ENCODE measurements around the gene BIK.
"Not testable (repeated sequence)": the region's sequence is repeated elsewhere in the genome, so short reads cannot be mapped to it uniquely, and the experiment has no call there.

The BIK gene, protein sequence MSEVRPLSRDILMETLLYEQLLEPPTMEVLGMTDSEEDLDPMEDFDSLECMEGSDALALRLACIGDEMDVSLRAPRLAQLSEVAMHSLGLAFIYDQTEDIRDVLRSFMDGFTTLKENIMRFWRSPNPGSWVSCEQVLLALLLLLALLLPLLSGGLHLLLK

DNA sequence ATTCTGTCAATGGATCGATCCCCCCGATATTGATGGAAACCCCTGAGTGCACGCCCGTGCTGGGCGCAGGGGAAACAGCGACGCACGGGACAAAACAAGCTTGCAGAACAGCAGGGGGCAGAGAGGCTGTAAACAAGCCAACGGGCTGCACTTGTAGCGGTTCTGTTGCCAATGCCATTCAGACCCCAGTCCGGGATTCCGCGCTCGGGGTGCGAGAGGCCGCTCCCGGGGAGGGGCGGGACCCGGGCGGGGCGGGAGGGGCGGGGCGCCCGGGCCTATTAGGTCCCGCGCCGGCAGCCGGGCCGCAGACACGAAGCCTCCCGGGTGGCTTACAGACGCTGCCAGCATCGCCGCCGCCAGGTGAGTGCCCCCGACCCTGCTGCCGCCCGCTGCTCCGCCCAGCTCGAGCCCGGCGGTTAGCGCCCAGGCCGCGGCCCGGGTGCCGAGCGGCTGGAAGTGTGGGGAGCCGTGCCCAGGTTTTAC is at the start of gene BIK:
TSS of gene BIK (plus strand) at position 307 of the 483 bp plus-strand sequence. CDS start 13,273 bp downstream, outside the sequence.
- DNase-seq, result no peak

DNA sequence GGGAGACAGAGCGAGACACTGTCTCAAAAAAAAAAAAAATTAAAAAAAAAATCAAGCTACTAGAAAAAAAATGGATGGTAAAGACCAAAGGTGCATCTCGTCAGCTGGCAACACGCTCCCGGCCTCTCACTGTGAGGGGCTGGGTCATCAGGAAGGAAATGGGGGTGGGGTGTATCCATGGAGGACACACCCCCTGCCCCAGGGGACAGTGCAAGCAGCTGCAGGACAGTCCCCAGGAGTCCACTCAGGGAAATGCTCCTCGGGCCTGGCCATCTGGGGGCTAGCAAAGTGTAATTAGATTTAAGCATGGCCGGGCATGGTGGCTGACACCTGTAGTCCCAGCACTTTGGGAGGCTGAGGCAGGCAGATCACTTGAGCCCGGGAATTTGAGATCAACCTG is 44.4 kb upstream of the BIK start:
- DNase-seq, result no peak

DNA sequence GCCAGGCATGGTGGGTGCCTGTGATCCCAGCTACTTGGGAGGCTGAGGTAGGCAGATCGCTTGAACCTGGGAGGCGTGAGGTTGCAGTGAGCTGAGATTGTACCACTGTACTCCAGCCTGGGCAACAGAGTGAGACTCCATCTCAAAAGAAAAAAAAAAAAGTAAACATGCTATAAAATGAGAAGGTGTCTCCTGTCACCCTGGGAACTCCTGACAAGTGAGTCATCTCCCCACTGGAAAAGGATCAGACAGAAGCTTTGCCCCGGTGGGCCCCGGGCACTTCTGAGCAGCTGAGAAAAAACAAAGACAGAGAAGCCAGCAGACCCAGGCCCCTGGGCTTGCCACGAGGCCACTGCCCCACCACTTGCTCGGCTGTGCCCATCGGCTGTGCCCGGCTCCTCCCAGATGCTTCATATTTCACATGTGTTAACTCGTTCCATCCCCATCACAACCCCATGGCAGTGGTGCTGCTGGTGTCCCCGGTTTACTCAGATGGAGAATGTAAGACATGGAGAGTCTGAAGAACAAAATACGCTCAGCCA is 43.6 kb upstream of the BIK start:
- no peak for DNase-seq

DNA sequence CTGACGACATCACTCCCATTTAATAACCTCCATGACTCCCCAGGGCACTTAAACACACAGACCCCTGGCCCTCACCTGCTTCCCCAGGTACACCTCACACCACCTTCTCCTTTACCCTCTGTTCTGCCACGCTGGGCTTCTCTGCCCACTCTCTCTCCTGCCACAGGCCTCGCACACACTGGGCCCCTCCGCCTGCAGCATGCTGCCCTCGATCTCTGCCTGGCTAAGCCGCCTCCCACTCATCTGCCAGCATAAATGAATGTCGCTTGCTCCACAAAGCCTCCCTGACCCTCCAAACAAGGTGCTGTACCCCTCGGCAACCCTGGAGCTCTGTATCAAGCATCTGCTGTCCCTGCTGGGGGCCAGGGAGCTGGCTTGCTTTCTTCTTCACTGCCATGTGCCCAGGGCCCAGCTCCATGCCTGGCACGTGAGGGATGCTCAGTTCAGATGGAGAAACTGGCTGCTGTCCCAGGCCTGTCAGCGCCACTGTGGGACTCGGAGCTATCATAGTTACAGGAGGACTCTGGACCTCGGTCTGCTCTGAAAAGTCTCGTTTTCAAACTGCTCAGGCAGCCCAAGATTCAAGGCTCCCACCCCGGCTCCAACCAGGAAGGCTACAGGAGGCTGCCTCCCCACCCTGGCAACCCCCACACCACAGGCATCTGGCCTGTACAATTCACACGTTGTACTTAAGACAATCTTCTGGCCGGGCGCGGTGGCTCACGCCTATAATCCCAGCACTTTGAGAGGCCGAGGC is 33.3 kb upstream of the BIK start:
- peak in 7 of 14 donors; percentile 3 to 91 (median 11) for DNase-seq

DNA sequence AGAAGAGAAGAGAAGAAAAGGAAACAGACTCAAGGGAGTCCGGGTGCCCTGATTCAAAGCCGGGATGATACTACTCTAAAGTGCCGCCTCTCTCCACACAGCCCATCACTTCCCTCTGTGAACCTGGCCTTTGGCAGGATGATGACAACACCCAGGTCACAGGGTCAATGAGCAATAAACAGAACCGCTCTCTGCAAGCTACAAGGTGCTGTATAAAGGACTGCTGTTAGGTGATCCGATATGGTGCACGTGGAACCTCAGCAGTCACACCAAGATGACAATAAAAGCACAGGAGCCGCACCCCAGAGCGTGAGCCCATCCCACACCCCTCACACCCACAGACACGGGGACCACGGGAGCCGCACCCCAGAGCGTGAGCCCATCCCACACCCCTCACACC is 32.0 kb upstream of the BIK start:
- DNase-seq, result no peak

DNA sequence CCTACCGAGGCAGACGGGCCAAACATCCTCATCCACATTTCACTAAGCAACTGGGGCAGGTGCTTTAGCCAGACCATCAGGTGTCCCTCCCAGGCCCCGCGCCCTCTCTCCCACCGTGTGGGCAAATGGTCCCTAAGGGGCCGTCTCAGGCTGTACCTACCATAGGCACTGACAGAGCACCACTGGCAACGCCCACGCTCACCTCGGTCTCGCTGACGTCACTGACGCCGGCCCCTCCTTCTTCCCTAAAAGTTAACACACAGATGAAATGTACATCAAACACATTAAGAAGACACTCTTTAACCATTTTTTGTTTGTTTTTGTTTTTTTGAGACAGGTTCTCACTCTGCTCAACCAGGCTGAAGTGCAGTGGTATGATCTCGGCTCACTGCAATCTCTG is 30.8 kb upstream of the BIK start:
- DNase-seq, result no peak

DNA sequence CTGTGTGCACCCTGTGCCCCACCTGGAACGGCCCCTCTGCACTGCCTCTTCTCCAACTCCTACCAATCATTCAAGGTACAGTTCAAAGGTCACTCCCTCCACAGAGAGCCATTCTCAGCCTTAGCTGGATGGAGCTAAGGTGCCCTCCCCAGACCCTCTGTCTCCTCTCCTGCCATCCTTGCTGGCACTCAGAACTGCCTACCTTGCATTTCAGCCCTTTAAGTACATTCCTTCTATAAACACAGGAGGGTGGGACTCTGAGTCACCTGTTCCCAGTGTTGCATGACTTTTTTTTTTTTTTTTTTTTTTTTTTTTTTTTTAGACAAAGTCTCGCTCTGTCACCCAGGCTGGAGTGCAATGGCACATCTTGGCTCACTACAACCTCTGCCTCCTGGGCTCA is 29.9 kb upstream of the BIK start:
- DNase-seq, result no peak

DNA sequence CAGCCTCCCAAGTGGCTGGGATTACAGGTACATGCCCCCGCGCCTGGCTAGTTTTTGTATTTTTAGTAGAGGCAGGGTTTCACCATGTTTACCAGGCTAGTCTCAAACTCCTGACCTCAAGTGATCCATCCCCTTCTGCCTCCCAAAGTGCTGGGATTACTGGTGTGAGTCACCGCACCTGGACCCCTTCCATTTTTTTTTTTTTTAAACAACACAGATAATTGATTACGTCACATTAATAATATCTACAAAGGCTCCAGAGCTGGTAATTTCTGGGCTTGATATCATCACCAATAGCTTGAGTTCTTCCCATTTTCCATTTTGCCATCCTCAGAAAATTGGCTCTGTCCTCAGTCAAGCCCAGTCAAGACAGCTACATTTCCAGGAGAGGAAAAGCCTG is 28.6 kb upstream of the BIK start:
- no peak for DNase-seq

DNA sequence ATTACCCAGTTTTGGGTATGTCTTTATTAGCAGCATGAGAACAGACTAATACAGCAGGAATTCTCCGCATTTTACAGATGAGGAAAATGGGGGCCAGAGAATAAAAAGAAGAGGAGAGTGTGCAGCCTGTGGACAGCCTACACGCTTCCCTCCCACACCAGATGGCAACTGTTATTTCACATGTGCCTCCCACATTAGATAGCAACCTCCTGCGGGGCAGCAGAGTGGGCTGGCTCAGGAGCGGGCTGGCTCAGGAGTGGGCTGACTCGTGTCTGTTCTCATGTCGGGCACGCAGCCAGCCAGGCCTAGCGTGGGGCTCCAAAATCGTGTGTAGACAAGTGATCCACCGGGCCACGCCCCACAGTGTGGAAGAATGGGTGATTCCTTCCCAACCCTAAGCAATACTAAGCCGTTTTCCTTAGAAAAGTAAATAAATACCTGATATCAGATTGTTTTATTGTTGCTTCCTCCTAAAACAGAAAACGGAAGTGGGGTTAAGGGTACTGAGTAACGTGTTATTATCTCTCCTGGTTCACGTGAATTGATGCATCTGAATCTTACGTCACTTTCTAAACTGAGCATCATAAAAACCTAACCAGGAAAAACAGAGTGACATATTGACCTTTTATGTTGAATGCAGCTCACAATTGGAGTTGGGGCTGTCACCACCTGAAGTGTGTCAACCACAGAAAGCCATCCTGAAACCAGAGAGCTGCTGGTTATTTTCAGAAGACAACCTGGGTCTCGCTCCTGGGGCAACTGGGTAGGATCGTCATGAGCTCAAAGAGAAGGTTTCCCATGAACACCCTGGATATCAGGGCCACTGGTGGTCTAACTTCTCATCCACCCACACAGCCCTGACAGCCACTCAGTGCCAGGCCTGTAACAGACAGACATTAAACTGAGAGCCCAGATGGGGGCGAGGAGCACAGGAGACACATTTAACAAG is 24.6 kb upstream of the BIK start:
- no peak for DNase-seq

DNA sequence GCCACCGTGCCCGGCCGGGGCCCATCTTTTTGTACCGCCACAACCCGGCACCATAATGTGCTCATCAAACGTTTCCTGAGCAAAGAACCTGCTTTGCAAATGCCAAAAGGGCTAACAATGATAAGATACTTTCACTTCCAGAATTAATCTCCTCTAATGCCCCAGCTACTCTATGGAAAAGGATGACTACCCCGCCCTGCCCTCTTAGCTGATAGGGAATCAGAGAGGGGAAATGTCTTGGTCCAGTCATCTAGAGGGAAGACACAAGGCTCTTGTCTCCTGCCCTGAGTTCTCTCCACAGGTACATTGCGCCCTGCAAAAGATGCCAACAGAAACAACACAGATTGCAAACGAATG is 21.9 kb upstream of the BIK start:
- DNase-seq, result peak in 1 of 14 donors; percentile 27

DNA sequence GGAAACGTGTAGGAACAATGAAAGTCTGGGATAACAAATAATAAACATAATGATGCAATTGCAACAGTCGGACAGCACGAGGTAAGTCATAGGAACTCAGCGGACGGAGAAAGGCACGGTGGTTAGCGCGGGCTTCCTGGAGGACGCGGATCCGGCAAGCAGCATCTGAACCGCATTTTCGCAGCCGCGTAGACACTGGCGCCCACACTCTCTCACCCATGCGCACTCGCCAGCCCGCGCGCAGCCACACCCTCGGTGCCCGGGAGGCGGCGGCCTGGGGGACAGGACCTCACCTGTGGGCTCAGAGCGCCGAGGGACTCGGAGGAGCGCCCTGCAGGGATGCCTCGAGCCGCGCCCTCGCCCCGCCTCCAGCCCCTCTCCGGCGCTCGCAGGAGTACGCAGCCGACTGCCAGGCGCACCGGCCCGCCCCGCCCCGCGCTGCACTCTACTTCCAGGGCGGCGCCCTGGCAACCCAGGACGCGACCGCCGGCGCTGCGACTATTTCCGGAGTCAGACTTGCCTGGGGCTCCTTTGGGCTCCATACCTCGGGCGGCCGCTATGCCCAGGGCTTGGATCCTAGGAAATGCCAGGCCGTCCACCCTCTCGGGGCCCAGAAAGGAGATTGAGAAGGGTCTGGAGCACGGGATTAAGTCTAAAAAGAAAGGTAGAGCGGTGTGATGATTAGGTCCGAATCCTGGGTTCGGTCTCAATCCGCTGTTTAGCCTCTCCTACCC is 21.4 kb upstream of the BIK start, which contains the start of gene TTLL1:
TSS of gene TTLL1 (minus strand) at position 408 of the 734 bp plus-strand sequence. CDS start 13,805 bp downstream, outside the sequence.
- peak in 13 of 14 donors; percentile 38 to 87 (median 74) for DNase-seq

DNA sequence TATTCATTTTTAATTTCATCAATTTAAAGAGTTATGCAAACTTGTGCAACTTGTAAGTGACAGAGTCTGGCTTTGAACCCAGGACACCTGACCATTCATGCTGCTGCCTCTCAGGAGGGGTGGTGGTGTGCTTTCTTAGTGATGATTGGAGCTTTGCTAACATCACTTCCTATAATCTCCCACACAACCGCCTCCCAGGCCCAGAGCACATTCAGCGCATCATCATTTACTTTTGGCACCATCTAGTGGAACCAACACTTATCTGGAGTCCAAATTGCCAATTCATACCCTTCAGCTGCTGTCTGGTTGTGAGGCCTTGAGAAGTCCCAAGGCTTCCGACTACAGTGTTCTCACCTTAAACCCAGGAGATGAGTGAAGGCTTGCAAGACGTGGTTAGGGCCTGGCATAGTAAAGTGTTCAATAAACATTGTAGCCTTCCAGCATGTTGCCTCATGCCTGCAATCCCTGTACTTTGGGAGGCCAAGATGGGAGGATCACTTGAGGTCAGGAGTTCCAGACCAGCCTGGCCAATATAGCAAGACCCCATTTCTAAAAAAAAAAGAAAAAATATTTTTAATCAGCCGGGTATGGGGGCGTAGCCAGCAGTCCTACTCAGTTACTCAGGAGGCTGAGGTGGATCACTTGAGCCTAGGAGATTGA is 20.3 kb upstream of the BIK start:
- peak in 7 of 14 donors; percentile 2 to 82 (median 6) for DNase-seq

DNA sequence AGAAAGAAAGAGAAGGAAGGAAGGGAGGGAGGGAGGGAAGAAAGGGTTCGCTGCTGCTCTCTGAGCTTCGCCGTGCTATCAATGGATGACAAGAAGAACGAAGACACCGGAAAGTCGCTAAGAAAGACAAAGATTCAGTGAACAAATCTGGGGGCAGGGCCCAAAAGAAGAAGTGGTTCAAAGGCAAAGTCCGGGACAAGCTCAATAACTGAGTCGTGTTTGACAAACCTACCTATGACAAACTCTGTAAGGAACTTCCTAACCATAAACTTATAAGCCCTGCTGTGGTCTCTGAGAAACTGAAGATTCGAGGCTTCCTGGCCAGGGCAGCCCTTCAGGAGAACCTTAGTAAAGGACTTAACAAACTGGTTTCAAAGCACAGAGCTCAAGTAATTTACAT is 18.5 kb upstream of the BIK start:
- DNase-seq, result no peak

DNA sequence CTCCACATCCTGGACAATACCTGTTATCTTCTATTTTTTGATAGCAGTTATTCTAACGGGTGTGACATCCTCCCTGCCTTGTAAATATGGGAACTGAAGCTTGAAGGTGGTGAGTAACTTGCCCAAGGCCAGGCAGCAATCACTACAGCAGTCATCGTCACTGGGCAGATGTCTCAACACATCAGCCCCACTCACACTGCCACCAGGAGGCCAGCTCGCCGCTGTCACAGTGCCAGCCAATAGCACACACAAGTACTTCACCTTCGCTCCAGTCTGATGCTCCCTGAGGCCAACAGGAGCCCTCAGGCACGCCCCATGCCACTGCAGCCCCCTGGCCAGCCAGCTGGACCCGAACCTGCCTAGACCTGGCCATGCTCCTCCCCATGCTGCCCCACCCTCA is 16.5 kb upstream of the BIK start:
- DNase-seq, result no peak

DNA sequence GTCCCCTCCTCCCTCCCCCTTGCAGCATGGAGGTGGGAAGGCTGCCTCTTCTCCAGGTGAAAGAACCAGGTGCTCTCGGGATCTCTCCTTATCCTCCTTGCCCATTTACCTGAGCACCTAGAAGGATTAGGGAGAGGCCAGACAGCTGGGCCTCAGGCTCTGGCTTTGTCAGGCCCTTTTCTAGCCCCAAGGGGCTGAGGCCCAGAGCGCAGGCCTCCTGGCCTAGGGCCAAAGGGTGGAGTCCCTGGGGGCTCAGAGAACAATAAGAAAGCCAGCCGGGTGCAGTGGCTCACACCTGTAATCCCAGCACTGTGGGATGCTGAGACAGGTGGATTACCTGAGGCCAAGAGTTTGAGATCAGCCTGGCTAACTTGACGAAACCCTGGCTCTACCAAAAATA is 16.0 kb upstream of the BIK start:
- DNase-seq, result no peak

DNA sequence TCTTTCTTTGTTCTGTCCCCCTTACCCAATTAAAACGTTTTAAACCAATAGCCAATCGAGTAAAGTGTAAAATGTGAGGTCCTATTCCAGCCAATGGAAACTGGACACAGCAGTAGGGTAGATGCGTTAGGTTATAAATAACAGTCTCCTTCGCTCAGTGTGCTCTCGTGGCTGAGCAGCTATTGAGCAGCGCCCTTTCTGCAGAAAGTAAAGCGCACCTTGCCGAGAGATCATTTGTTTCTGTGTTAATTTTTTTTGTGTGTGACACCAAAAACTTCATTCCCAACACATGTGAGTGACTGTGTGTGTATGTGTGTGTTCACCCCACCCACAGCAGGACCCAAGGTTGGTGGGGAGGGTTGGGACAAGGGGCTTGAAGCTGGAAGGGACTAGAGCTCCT is 14.1 kb upstream of the BIK start:
- no peak for DNase-seq

DNA sequence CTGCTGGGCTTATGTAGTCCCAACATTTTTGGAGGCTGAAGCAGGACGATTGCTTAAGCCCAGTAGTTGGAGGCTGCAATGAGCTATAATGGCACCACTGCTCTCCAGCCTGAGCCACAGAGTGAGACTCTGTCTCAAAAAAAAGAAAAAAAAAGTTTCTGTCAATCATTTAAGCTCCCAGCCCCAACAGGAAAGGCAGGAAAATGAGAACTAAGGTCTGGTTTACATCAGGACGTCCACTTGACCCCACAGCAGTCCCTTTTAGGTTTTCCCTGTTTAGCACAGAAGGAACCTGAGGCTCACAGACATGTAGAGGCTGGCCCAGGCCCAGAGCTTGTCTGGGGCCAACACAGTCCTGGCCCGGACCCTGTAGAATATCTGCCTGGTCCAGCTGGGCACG is 12.2 kb upstream of the BIK start:
- DNase-seq, result no peak

DNA sequence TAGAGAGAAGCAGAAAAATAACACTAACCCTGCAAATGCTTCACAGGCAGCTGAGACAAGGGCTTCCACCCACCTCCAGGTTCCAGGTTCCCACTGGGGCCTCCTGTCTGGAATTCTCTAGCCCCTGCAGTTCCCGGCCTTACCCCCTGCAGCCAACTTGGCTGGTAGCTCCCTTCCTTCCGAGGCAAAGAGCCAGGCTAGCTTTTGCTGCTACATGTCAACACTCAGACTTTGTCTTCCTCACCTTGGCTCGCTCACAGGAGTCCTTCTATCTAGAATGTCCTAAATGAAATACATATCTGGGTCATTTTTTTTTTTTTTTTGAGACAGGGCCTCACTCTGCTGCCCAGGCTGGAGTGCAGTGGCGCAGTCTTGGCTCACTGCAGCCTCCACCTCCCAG is 11.5 kb upstream of the BIK start:
- no peak for DNase-seq

DNA sequence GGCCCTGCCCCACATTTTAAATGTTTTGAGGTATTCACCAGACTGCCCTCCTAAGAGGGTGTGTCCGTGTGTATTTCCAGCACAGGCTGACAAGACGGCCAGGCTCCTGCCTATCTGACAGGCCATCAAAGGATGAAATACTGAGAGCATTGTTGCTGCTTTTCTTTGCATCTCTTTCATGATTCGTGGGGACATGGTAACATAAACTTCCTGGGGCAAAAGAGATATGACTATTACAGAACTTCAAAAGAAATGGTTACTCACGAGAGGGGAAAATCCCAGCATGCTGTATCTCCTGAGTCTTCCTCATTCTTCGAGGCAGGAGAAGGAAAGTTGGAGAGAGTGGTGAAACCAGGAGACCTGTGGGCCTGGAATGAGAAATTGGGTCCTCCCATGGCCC is 10.3 kb upstream of the BIK start:
- no peak for DNase-seq

DNA sequence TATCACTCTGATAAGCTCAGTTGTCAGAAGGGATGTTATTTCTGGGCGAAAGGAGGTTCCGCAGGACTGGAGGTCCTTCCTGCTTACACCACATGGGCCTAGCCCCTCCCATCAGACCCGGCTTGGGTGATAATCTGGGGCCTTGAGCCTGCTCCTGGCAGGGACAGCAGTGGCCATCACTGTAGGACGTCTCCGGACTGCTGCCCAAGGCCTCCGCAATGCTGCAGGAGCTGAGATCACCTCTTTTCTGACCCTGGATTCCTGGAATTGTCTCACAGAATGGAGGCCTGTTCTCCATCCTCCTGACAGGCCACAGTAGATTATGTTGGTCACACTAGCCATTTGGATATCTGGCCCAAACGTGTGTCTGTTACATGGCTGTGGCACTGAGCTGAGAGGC is 9.2 kb upstream of the BIK start:
- DNase-seq, result no peak

DNA sequence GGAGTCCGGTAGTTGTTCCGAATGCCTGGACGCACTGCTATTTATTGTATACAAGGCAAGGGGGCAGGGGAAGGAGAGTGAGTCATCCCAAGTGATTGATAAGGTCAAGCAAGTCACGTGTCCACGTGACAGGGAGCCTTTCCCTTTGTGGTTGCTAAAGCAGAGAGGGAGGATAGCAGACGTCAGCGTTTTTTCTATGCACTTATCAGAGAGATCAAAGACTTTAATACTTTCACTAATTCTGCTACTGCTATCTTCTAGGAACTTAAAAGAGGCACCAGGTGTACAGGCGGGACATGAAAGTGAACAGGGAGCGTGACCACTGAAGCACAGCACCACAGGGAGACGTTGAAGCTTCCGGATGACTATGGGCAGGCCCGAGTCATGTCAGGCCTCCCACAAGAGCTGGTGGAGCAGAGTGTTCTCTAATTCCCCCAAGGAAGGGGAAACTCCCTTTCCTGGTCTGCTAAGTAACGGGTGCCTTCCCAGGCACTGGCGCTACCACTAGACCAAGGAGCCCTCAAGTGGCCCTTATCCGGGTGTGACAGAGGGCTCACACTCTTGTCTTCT is 6.4 kb upstream of the BIK start:
- DNase-seq, result not testable (repeated sequence)
